Umbilical cord (tissue), 2 donors: ENCODE measurements around the gene FBF1. TPM values are rescaled to one million over a fixed set of nuclear protein-coding genes. Genes with fewer than 3 reads are reported as not detected.

Experiments
- DNase-seq: peaks from one replicate; pipeline ENCODE4 v3.0.0-alpha.2; 2015; ENCODE audit warnings: low spot score
- total RNA-seq: library from RNA; depleted of rRNA; stranded (reverse); fragments of >200 nt; gene quantifications from one replicate; pipeline ENCODE4 v1.2.3, GENCODE V29; 2014; ENCODE audit warnings: low replicate concordance; ENCODE audit not compliant: insufficient read depth

Gene FBF1
- total RNA-seq, 1 donor from 2014 or later, result 6.7 TPM

GRCh38 chr17:75959051-75959838 is 18.4 kb upstream of the FBF1 start:
- DNase-seq, result peak; percentile 56

GRCh38 chr17:75950855-75951554 is 10.2 kb upstream of the FBF1 start:
- DNase-seq, result no peak

GRCh38 chr17:75950421-75950820 is 9.6 kb upstream of the FBF1 start:
- no peak for DNase-seq

GRCh38 chr17:75945211-75945610 is 4.4 kb upstream of the FBF1 start:
- no peak for DNase-seq

- DNase-seq, result no peak
Measured at GRCh38 chr17:75943491-75943890, 2.6 kb upstream of the FBF1 start.

GRCh38 chr17:75942473-75942872 is 1.6 kb upstream of the FBF1 start:
- DNase-seq, result no peak

- DNase-seq, result no peak
Measured at GRCh38 chr17:75941442-75941819, 589 bp upstream of the FBF1 start.

GRCh38 chr17:75937652-75938051 is 3.2 kb downstream of the FBF1 start:
- no peak for DNase-seq

GRCh38 chr17:75933808-75934207 is 7.0 kb downstream of the FBF1 start:
- DNase-seq, result no peak

GRCh38 chr17:75932852-75933251 is 8.0 kb downstream of the FBF1 start:
- peak; percentile 20 for DNase-seq

GRCh38 chr17:75931062-75931461 is 9.8 kb downstream of the FBF1 start:
- no peak for DNase-seq

GRCh38 chr17:75927286-75927922 is 13.4 kb downstream of the FBF1 start:
- DNase-seq, result no peak

GRCh38 chr17:75926456-75926855 is 14.4 kb downstream of the FBF1 start:
- DNase-seq, result no peak

- no peak for DNase-seq
Measured at GRCh38 chr17:75925912-75926311, 14.9 kb downstream of the FBF1 start.

GRCh38 chr17:75925103-75925502 is 15.7 kb downstream of the FBF1 start:
- DNase-seq, result no peak

GRCh38 chr17:75922963-75923874 is 17.6 kb downstream of the FBF1 start:
- DNase-seq, result no peak

GRCh38 chr17:75922173-75922961 is 18.5 kb downstream of the FBF1 start:
- no peak for DNase-seq

- no peak for DNase-seq
Measured at GRCh38 chr17:75921596-75921995, 19.2 kb downstream of the FBF1 start.

GRCh38 chr17:75920045-75920560 is 20.7 kb downstream of the FBF1 start:
- DNase-seq, result no peak

- no peak for DNase-seq
Measured at GRCh38 chr17:75919611-75920010, 21.2 kb downstream of the FBF1 start.
